Right renal cortex interstitium (tissue), 3 donors: ENCODE measurements around the gene MACROH2A1. TPM values are rescaled to one million over a fixed set of nuclear protein-coding genes. Genes with fewer than 3 reads are reported as not detected.

ENCODE experiments used
- DNase-seq, 3 donors: peaks; one replicate each; pipeline ENCODE4 v3.0.0-alpha.2; 2013; ENCODE audit warnings: low read depth in 3 of 3, low spot score in 2 of 3
- polyA plus RNA-seq, 3 donors: library from polyadenylated mRNA; unstranded; fragments of 120-200 nt; gene quantifications; one replicate each; pipeline ENCODE4 v1.2.1, GENCODE V29; 2013; ENCODE audit not compliant: insufficient read length in 3 of 3

MACROH2A1 gene
- polyA plus RNA-seq, 3 donors = 199 to 205 (median 202) TPM

GRCh38 chr5:135357685-135358084 is 41.3 kb downstream of the MACROH2A1 start:
- no peak for DNase-seq

DNA sequence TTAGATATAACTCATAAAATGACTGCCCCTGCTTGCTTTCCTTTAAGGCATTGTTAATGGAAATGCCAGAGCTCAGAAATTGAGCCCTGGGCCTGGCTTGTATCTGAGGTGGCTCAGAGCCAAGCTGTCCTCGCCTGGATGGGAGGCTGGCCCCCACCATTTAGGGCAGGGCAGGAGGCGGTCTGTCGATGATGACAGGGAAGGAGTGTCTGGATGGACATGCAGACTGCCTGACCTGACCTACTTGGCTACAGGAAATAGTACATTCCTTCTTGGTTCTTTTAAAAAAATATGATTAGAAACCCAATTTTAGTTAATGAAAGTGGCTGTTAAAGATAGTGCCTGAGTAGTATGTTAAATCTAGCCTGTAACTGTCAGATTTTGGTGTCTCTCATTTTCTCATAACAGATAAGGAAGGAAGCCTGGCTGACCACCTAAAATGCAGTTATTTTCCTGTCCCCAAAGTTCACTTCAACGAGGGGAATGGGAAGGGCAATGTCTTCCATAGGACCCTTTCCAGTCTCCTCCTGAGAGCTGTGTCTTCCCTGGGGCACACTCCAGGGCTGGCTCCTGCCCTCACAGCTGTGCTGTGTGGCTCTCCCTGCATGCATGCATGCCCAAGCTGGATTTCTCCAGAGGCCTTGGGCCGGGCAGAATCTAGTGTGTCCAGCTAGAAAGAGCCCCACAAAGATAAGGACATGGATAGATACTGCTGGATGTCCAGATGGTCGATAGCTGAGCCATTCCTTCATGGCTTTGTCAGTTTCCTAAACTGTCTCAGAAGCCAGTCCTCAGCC is 42.3 kb downstream of the MACROH2A1 start:
- DNase-seq = no peak

DNA sequence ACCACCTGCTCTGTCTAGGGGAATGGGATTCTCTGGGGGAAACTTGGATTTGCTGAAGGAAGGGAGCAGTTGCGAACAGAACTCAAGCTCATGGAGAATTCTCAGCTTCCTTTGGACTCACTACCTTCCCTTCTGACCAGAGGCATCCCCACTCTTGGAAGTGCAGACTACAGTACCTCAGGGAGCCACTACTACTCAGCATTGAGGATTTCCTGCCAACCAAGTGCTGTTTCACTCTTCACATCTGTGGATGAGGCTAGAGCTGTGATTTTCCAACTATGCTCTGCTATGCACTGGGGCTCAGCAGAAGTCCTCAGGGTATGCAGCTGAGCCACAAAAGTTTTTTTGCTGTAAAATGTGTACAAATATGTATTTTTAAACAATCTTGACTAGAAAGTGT is 43.9 kb downstream of the MACROH2A1 start:
- no peak for DNase-seq

GRCh38 chr5:135353952-135354721 is 44.9 kb downstream of the MACROH2A1 start:
- no peak for DNase-seq

GRCh38 chr5:135350536-135350935 is 48.5 kb downstream of the MACROH2A1 start:
- no peak for DNase-seq

DNA sequence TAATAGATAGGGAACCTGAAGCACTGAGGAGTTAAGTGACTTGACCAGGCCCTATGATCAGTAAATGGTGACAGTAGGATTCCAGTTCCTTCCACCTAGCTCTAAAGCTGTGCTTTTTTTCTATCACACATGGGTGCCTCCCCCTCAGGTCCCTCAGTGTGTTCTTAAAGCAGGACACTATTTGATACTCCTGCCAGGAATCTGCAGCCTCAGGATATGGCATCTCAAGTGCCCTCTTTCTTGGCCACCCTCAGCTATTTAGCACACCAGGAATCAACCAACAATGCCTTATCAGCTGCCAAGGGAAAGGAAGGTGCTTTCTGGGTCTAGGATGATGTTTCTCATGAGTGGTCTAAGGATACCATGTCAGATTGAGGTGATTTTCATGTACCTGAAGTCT is 49.1 kb downstream of the MACROH2A1 start:
- DNase-seq = no peak

DNA sequence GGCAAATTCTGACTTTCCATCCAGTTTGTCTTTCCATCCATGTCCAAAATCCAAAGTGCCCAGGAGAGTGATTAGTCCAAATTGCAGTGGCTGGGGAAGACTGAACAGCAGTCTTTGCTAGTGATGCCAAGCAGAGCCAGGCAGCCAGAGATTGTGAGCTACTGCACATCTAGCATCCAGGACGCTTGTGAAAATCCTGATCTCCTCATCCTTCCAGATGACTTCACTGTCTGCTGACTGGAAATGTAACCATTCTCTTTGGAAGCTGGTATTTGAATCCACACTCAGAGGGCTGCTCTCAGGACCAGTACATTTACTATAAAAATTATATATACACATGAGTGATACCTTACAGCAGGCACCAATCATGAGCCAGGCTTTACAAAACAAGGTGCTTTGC is 49.6 kb downstream of the MACROH2A1 start:
- DNase-seq = no peak

DNA sequence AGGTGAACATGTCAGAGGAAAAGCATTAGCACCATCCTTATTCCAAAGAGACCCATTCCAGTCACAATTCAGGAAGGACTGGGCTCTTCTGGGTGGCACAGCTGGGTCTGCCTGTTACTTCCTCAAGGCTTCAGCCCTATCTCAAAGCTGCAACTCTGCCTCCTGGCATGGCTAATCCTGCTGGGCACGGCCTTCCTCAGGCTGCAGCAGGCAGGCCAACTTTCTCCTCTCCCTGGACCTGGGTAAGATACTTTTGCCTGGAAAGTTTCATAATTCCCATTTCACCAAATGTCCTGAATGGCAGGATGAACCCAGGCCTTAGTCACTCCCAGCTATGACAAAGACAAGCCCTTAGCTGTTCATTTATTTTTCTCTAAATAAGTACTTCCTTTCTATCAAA is 50.1 kb downstream of the MACROH2A1 start:
- DNase-seq = no peak

DNA sequence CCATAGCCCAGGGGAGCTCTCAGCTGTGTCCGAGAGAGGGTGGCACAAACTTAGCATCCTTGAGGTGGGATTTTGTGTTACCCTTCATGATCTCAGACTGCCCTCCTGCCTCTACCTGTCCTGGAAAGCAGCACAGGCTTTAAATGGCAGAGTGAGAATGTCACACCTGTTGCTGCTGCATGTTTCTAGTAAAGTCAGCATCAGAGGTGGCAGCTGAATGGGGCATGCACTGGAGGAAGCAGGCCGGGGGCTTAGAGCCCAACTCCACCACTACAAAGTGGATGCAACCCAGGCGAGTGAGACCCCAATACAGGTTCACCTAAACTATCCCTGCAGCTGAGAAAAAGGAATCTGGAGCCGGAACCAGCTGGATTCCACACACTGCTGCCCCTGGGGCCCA is 51.6 kb downstream of the MACROH2A1 start:
- no peak for DNase-seq

DNA sequence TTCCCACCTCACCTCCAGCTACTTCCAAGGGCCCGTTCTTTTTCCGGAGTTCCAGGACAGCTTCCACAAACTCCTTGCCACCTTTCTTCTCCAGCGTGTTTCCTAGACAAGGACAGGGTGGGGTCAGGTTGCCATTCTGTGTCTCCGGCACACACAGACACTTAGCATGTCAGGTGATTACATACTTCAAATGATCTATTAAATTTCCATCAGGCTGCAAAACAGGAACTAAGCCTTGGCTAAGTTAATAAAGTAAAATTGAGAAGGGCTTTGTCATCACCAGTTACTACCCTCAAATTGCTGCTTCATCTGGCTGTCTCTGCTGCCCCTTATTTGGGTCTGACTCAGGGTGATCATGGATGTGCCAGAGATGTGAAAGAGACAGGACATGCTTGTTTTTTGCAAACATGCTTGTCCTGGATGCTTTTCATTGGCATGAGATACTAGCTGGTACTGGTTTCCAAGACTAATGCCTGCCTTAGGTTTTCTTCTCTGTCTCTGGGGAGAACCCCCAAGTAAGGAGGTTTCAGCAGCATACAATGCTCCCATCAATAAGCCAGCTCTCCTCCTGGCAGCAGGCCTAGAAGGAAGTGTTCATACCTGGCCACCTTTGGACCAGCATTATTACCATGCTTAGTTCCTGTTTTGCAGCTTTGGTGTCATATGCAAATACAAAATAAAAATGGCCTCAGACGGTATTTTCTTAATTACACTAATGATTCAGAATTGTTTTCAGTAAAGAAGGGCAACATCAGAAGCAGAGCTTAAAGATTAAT is 52.9 kb downstream of the MACROH2A1 start:
- no peak for DNase-seq

DNA sequence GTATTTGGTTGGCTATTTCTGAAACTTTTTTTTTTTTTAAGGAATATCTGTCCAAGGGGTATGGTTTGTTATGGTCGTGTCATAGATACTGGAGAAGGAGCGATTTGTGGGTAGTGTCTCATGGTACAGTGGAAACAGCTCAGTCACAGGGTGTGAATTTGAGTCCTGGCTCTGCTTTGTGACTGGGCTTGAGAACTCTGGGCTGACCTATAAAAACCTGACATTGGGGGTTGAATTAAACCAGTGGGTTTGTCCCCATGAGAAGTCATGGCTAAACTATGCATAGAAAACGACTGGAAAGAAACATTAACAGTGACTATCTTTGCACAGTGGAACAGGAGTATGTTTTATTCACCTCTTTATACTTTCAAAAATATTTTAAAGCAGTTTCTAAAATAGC is 54.7 kb downstream of the MACROH2A1 start:
- DNase-seq = no peak

DNA sequence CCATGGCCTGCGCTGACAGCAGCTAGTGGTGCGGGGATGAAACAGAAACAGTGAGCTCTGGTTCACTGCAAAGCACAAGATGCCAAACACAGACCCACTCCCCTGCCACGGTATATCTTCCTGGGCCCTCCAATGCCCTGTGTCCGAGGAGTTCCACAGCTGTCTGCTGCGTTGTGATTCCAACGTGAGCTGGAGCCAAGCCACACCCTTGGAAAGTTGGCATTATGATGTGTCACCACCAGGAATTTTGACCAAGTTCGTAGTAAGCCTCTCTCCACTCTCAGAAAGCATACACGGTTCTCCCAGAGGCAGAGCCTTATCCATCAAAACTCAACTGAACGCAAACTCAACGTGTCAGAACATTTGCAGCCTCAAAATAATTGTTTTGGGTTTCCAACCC is 55.6 kb downstream of the MACROH2A1 start:
- no peak for DNase-seq

GRCh38 chr5:135342551-135342875 is 56.5 kb downstream of the MACROH2A1 start:
- no peak for DNase-seq

DNA sequence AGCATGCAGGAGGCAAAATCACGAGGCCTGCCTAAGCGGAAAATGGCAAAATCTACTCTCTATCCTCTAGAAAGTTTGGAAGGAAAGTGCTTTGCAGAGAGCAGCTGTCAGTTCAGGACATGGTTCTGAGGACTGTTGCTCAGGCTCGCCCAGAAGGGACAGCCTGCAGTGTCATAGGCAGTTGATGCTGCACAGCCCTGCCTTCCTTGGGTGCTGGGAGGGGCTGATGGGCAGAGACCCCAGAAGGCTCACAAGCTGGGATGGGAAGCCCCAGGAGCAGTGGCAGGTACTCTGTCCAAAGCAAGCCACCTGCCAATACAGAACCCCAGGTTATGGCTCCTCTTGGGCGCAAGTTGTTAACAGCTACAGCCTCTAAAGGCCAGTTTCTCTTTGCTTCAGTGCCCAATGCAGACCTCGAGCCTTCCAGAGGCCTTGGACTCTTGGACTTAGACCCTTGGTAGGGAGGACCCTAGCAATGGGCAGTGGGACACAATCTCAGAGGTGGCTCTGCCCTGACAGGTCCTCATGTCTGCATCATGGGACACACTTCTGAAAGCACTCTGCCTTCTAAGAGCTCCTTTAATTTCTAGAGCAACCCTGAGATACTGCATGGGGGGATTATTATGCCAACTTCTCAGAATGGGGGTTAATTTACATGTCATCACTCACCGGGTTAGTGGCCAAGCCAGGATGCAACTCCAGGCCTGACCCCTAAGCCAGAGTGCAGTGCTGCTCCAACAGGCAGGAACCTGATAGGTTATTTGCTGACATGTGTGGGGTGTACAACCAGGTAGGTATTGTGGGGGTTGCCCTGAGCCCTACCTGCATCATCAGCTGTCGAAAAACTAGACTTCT is 57.1 kb downstream of the MACROH2A1 start:
- DNase-seq = no peak

GRCh38 chr5:135341016-135341666 is 57.9 kb downstream of the MACROH2A1 start:
- DNase-seq = no peak

DNA sequence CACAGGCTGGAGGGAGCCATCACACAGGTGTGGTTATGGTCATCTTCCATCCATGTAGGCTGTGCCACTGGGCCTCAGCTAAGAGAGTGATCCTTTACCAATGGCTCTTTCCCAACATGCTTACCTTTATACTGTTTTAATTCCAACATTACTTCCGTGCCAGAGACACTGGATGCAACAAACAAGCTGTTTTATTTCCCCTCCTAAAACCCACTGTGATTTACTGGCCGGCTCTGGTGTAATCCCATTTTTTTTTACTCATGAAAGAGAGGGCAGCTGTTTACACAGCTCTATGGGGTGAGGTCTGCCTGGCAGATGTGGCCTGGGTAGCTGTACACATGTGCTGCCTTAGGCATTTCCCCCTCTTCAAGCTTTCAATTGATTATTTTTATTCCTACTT is 58.5 kb downstream of the MACROH2A1 start:
- no peak for DNase-seq

GRCh38 chr5:135339623-135340022 is 59.4 kb downstream of the MACROH2A1 start:
- no peak for DNase-seq

GRCh38 chr5:135339189-135339588 is 59.8 kb downstream of the MACROH2A1 start:
- DNase-seq = no peak

GRCh38 chr5:135337064-135337463 is 62.0 kb downstream of the MACROH2A1 start:
- DNase-seq = no peak
